ENCODE results near the gene TEX2.

DNA sequence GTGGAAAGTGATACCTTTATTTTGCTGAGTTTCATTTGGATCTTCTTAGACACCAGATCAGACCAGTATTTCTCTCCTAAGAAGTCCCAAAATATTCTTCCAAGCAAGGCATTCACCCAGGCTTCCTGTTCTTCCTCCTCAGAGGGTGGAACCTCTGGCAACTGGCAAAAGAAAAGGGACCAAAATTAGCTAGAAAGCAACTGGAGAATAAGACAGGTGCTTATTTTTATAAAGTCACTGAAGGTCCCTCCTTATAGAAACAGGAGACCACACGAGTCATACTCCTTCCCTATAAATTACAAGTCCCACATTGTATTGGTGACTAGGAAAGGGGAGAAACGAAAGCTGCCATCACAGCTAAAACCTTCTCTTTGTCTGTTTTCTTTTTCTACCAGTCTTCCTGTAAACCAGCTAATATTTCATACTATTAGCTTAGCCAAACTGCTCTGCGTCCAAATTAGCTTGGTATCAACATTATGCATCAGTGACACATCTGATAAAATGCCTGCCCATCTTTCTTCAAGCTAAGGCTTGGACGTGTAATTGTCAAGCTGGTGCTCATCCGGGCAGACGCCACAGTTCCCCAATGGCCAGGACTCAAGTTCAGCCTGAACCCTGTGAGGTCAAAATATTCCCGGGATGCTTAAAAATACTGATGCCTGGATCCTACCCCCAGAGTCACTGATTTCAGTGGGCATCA, 85.6 kb downstream of the TEX2 start:
- TF ChIP-seq CTCF (IDR thresholded peaks at IDR 0.05) (no peak), POLR2A (IDR thresholded peaks at IDR 0.05) (no peak)
